Ovary (tissue), 3 donors: Measurements from ENCODE around the gene C19orf73.

ENCODE experiments used
- CTCF ChIP-seq, 3 donors: fragments of 450-650 bp in 2 of 3; fragments of 200-600 bp in 1 of 3; IDR thresholded peaks; one replicate each; pipeline versions ENCODE4 v1.5.1 to v1.8.0; 2016 to 2022; ENCODE audit warnings: antibody characterized with exemption in 3 of 3, mild to moderate bottlenecking in 1 of 3
- POLR2A ChIP-seq: fragments of 450-650 bp; IDR thresholded peaks from one replicate; pipeline ENCODE4 v1.6.1; 2017; ENCODE audit warnings: antibody characterized with exemption, mild to moderate bottlenecking, moderate library complexity
- donor health status: DM: no; HTN: no; CAD: no.

GRCh38 chr19:49109569-49110233, 9.2 kb downstream of the C19orf73 start:
- TF ChIP-seq CTCF (IDR thresholded peaks at IDR 0.05) (no peak), POLR2A (no peak)
